GM18520 (cell line): ENCODE data around the gene ZIC5.
"Not testable (repeated sequence)": the region's sequence is repeated elsewhere in the genome, so short reads cannot be mapped to it uniquely, and the experiment has no call there.

Experiments
- ATAC-seq: cut with Tn5 transposase; IDR thresholded peaks from one replicate; pipeline ENCODE4 v1.9.1; 2021; ENCODE audit not compliant: unreplicated experiment

The ZIC5 gene

DNA sequence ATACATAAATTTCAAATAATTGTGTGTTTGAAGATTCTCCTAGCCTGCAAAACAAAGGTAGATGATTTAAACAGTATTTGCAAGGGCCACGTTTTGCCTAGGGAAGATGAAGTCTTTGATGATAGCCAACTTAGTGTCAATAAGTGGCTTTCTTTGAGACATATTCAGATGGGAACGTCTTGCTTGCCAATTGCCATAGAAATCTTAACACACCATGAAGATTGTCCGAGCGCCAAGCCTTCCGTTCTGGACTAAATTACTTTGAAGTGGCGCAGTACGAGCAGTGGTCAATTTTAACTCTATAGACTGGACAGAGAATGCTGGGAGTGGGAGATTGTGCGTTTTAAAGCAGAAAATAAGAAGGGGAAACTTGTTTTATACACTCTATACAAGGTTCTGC is 9.9 kb downstream of the ZIC5 start:
- no peak for ATAC-seq

DNA sequence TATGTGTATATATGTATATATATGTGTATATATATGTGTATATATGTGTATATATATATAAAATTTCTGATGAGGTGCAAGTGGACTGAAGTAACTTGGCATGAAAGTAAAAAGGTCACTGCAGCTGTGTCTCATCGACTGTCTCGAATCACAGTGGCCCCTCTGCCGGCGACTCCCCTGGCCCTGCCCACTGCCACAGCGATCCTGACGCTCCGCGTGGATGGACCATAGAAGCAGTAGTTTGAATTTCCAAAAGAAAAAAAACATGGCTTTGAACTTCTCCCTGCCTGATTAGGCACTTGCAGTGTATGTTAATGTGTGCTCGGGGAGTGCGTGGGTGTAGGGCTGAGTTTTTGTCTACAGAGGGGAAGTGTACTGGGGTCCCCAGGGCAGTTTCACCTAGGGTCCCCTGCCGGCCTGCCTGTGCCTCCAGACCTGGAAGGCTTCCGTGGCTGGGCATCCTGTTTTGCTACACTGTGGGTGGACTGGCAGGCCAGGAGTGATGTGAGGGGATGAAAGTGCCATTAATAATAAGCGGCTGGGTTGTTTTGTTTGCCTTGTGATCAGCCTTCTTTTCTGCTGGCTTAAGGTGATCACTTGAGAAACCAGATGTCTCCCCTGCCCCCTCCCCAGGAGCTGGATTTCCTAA is 10.8 kb downstream of the ZIC5 start:
- no peak for ATAC-seq

DNA sequence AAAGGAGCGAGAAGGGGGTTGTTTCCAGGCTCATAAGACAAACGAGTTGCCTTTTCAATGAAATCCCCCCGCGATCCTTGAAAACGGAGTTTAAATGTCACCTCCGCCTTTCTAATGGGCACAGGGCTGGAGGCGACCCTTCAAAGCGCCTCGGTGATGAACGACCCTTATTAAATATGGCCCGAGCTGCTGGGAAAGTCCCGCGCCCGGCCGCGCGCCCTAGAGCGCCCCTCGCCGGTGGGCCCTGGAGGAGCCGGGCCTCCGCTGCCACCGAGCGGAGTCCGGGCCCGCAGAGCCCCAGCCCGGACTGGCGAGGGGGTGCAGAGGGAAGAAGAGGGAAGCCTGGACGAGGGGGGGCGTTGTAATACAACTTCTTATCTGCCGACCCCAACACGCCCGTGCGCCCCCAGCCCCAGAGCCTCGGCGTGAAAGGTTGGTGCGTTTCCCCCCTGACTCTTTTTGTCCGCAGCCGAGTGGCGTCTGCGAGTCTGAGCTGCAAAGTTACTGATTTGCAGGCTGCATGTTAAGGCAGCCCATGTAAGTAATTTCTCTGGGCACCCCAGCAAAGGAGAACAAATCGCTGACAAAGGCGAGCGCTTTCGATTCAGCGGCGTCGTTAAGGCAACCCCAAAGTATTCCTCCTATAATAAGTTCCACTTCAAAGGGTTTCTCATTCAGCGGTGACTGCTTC is 11.9 kb downstream of the ZIC5 start:
- no peak for ATAC-seq

DNA sequence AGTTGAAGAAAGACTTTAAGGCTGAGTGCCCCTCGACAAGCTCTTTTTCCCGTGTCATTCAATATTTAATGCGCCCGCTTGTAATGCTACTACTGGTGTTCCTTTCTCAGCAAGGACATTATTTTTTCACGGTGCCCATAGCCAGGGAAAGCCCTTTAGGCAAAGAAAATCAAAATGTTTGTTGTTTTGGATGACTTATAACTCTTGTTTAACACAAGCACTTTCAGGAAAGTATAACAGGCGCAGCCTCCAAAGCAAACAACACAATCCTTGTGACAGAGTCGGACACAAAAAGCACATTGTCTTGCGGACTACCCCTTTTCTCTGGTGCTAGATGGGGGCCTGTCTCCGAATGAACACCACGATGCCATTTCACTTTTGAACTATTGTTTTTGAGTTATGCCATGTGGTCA is 12.4 kb downstream of the ZIC5 start:
- no peak for ATAC-seq

DNA sequence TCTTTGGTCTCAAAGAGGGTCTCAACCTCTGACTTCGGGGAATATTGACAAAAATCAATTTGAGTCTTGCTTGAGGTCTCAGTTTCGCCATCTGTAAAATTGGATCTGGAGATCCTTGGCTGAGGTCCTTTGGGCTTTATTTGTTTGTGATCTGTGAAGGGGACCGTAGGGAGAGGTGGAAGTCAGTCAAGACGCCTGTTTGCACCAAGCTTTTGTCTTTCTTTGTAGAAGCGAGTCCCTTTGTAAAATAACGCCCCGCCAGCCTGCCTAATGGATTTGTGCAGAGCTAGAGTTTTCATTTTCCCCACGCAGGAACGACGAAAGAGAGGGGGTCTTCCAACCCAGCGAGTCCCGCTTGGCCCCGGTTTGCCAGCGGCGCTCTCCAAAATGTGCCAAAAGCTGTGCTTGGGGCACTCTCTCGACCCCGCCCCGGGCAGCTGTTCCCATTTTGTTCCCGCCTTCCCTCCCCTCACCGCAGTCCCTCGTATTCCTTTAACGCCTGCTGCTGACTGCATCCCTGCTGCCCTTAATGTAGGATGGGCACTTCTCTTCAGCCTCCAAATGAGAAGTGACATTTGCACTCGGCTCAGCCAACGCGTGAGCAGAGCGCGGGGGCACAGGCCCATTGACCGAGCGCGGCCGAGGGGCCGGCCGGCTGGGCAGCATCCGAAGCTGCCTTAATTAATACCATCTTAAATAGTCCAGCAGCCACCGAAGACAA is 13.0 kb downstream of the ZIC5 start:
- ATAC-seq: no peak

DNA sequence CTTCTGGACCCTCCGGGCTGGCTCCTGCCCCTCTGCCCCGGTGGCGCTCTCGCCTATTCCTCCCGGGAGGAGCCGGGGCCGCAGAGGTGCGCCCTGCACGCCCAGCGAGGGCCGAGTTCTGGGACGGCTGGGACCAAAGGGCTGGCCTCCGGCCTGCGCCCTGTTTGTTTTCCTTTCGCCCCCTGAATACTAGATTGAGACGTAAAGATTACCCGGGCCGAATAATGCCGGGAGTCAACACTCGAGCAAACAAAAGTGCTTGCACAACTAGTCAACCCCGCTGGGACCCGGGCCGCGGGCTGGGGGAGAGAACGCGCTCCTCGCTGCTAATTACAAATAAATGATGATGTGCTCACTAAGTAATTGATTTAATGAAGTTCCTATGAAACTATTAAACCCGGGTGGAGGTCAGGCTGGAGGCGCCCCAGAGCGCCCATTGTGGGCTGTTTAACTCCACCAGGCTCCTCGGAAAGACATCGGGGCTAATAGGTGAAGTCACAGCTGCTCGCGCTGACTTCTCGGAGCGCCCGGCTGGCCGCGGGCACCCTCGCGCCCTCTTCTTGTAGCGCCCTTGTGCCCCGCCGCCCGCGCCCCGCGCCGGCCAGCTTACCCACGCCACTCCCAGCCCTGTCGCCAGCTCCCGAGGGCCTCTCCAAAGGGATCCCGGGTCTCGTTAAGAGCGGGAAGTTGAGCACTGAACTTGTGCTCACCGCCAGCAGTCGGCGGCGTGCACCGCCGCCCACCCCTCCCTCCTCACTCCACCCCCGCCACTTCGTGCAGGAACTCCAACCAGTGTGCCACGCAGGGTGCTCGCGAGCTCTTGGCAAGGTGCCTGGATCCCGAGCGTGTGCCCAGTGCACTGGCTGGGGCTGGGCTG is 14.9 kb downstream of the ZIC5 start:
- ATAC-seq: no peak

DNA sequence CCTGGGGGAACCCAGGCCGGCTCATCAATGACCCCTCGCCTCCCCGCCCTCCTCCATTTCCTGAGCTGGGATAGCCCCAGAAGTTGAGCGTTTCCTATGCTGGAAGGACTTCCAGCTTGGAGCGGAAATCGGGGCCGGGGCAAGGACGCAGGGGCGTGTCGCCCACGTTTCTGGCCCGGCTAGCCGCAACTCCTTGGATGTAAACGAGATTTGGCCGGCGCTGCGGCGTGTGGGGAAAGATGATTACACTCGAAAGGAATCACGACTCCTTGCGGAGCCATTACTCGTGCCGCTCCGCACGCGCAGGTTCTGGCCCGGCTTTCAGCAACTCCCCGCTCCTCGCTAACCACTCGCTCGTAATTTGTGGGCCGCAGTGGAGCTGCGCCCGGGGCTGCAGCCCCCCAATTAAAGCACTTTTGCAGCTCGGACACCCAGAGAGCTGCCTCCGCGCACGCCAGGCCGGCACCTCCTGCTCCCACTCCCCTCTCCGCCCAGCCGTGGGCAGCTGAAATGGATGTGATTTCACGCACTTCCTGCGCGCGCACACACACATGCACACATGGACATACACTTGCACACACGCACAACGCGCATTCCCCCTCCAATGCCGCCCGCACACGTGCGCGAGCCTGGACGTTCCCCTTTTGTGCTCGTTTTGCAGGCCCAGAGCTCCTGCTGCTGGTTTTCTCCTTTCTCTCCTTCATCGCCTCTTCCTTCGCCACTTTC is 15.7 kb downstream of the ZIC5 start:
- no peak for ATAC-seq

DNA sequence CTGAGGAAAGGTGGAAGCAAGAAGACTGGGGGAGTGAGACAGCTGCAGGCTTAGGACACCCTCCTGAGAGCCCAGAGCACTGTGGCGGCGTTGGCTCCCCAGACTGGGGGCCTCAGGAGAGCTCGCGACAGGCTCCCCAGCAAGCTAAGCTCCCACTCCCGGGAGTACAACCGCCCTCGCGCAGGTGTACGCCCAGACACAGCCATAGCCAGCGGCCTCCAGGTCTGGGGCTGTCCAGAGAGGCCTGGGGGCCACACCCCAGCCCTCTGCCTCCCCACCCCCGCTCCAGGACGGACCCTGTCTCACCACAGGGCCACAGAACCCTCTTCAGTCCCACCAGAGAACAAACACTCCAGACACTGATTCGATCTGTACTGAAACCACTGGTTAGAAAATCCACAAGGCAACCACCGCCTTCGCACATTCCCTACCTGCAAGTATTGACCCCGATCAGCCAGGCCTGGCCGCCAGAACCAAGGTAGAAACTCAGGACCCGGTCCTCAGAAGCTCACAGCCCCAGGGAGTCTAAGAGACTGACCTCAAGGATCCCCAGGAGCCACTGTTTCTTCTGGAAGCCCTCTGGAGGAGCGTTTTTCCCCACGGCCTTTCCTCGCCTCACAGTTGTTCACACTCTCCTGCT is 16.3 kb downstream of the ZIC5 start:
- ATAC-seq: no peak

DNA sequence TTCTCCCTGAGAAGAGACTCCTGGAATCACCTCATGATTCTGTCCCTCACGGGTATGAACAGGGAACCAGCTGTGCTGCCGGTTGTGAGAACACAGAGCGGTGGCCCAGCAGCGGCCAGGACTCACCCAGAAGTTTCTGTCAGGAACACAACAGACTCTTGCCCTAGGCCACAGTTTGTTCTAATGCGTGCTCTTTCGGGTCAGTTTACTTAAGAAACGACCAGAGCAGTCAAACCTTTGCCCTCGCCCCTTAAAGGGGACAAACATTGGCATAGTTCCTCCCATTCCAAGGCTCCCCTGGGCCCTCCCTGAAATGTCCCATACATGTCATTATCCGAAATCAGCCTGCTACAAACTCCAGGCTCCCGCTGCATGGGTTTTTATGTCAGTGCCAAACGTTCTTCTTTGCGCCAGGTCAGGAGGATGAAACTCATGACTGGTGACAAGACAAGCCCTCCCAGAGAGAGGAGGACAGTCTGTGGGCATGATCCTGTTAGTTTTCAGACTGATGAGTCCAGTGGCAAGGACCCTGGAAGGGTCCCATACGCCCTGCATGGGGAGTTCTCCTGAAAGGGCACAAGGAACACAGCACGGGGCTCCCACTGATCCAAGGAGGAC is 18.3 kb downstream of the ZIC5 start:
- ATAC-seq: no peak

DNA sequence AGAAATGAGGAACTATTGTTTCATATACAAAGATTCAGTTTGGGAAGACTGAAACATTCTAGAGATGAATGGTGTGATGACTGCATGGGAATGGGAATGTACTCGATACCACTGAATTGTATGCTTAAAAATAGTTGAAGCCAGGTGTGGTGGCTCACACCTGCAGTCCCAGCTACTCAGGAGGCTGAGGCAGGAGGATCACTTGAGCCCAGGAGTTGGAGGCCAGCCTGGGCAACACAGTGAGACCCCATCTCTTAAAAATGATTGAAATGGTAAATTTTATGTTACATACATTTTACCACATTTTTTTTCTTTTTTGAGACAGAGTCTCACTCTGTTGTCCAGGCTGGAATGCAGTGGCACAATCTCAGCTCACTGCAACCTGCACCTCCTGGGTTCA is 19.9 kb downstream of the ZIC5 start:
- not testable (repeated sequence) for ATAC-seq

DNA sequence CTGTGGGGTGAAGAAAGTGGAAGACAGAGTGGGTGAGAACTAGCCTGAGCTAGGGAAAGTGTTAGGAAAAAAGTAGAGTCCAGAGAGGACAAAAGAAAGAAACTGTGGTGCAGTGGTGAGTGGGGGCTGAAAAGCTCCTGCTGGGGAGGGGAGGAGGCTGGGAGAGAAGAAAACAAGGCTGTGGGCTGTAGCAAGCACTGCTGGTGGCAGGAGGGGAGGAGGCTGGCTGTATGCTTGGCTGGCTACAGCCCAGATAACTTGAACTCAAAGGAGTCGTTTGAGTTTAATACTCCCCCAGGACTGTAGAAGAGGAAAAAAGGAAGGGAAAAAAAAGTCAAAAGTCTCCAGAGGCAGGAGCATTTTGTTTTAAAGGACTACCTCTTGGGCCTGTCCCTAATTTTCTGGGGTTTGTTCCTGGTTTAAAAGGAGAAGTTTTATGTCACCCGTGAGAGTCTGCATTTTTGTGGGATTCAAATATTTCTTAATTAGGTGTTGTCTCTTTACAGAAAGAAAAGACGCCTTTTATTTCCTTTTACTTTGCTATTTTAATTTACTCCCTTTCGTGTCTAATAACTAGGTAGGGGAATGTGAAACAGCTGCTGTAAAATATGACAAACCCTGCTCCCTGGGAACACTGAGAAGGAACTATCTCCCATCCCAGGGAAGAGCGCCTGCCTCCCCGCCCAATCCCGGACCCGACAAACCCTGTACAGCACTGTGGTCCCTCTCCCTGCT is 21.7 kb downstream of the ZIC5 start:
- ATAC-seq: no peak

DNA sequence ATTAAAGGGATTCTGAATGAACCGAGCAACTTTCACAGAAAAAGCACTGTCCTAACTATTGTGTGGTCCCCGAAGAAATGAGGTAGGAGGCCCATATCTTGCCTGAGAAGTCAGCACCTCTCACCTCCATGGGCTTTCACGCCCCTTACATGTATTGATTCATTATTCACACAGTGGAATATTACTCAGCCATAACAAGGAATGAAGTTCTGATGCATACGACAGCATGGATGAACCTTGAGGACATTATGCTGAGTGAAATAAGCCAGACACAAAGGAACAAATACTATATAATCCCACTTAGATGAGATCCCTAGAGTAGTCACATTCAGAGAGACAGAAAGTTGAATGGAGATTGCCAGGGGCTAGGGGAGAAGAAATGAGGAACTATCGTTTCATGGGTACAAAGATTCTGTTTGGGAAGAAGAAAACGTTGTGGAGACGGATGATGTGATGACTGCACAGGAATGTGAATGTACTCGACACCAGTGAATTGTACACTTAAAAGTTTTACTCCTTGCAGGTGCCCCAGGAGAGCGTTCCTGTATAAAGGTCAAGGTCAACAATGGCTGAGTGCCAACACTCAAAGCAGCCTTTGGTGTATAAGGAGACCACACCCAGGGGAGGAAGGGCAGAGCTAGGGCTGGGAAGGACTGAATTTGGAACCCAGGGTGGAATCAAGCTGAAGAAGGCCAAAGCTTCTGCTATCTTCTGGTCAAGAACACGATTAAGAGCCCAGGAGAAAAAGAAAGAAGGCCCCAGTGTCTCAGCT is 22.5 kb downstream of the ZIC5 start:
- ATAC-seq: no peak

DNA sequence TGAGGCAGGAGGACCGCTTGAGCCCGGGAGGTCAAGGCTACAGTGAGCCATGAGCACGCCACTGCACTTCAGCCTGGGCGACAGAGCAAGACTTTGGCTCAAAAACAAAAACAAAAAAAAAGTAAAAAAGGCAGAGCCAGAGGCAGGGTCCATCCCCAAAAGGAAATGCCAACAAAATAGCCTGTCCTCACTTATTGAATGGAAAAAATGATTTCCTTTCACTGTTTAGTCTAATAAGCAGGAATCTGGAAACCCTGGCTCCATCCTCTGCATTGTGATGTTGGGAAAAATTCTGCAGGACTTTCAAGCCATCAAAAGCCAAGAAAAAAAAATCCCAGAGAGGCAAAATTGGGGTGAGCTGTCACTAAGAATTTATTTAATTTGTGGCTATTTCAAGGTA is 23.2 kb downstream of the ZIC5 start:
- no peak for ATAC-seq

DNA sequence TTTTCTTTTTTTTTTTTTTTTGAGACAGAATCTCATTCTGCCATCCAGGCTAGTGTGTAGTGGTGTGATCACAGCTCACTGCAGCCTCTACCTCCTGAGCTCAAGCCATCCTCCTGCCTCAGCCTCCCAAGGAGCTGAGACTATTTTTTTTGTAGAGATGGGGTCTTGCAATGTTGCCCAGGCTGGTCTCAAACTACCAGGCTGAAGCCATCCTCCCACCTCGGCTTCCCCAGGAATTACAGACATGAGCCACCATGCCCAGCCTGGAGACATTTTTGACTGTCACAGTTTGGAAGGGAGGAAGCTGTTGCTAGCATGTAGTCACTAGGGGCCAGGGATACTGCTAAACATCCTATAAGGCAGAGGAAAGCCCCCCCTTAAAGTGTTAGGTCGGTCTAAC is 23.9 kb downstream of the ZIC5 start:
- ATAC-seq: no peak

DNA sequence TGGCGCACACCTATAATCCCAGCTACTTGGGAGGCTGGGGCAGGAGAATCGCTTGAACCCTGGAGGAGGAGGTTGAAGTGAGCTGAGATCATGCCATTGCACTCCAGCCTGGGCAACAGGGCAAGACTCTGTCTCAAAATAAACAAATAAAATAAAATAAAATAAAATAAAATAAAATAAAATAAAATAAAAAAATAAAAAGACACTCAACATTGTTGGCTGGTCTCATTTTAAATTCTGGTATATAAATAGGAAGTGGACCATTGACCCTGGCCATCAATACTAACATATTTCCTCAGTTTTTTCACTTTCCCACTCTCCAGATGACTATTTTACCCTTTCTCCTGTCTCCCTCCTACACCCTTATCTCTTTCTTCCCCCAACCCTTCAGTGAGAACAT is 26.1 kb downstream of the ZIC5 start:
- ATAC-seq: not testable (repeated sequence)

DNA sequence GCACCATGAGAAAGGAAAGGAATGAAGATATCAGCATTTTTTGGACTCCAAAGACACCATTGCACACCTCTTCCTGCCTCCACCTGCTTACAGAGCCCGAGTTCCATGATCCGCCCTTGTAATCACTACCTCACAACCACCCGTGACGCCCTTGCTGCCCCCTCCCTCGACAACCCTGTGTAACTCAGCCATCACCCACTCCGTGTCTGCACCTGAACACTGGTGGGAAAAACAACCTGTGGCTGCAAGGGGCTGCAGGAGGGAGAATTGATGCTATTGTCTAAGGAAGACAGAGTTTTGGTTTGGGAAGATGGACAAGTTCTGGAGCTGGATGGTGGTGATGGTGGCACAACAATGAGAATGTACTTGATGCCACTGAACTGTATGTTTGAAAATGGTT is 27.0 kb downstream of the ZIC5 start:
- ATAC-seq: no peak

DNA sequence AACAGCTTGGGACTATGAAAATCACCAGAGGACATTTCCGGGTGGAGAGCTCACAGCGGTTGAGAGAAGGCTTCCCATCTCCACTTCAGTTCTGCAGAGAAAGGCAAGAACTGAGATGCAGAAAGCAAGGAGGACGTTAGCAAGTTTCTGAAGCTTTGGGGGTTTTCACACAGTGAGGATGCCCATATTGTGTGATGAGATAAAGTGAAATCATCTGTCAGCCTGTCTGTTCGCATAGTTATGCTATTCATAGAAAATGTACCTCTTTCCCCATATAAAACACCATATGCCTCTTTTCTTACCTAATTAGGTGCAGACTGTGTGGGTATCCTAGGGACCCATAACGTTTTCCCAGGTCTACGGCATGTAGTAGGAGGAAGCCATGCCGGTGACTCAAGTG is 27.5 kb downstream of the ZIC5 start:
- ATAC-seq: no peak

DNA sequence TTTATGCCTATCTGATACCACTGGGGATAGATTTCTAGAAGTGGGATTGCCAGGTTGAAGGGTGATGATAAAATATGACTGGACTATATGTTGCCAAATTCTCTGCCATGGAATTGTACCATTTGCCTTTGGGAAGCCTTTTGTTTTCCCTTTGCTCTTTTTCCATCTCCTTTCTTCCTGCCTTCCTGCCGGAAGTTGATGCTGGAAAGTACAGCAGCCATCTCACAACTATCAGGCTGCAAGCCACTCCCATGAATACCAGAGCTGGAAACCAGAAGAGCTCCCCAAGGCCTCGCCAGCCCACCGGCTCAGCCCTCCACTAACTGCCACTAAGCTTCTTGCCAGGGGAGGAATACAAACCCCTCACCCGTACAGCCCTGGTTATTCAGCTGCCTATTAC is 29.7 kb downstream of the ZIC5 start:
- ATAC-seq: no peak
